ENCODE data around the gene RASA3. TPM values are rescaled to one million over a fixed set of nuclear protein-coding genes. Genes with fewer than 3 reads are reported as not detected.

The RASA3 gene
- total RNA-seq, 1 donor from 2014 or later = 14.6 TPM

DNA sequence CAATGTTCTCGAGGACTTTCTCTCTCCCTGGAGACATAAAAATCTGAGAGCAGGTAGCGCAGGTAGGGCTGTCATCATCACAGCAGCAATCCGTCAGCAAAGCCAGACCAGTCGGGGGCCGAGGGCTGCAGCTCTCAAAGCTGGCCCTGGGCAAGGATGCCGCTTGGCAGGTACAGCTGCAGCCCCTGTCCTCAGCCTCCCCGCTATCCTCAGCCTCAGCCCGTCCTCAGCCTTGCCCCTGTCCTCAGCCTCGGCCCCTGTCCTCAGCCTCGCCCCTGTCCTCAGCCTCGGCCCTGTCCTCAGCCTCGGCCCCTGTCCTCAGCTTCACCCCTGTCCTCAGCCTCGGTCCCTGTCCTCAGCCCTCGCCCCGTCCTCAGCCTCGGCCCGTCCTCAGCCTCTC, 169.4 kb downstream of the RASA3 start:
- no peaks in the 10 kb centered on the region for H3K27me3 Mint-ChIP-seq (ENCODE audit: low read depth)
- H3K36me3 Mint-ChIP-seq = peaks cover 3% of the 10 kb centered on the region
- no peak overlapping the region for H3K27ac Mint-ChIP-seq
- no peak overlapping the region for H3K4me3 Mint-ChIP-seq
- no peaks in the 10 kb centered on the region for H3K4me1 Mint-ChIP-seq
- peaks cover 26% of the 10 kb centered on the region for H3K9me3 Mint-ChIP-seq
- DNase-seq (ENCODE audit: low spot score in 2 of 2, unreplicated experiment in 2 of 2) = no peak
- TF ChIP-seq, protein P1, sequence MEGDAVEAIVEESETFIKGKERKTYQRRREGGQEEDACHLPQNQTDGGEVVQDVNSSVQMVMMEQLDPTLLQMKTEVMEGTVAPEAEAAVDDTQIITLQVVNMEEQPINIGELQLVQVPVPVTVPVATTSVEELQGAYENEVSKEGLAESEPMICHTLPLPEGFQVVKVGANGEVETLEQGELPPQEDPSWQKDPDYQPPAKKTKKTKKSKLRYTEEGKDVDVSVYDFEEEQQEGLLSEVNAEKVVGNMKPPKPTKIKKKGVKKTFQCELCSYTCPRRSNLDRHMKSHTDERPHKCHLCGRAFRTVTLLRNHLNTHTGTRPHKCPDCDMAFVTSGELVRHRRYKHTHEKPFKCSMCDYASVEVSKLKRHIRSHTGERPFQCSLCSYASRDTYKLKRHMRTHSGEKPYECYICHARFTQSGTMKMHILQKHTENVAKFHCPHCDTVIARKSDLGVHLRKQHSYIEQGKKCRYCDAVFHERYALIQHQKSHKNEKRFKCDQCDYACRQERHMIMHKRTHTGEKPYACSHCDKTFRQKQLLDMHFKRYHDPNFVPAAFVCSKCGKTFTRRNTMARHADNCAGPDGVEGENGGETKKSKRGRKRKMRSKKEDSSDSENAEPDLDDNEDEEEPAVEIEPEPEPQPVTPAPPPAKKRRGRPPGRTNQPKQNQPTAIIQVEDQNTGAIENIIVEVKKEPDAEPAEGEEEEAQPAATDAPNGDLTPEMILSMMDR (IDR thresholded peaks at IDR 0.05; ENCODE audit: unreplicated experiment) = no peak

DNA sequence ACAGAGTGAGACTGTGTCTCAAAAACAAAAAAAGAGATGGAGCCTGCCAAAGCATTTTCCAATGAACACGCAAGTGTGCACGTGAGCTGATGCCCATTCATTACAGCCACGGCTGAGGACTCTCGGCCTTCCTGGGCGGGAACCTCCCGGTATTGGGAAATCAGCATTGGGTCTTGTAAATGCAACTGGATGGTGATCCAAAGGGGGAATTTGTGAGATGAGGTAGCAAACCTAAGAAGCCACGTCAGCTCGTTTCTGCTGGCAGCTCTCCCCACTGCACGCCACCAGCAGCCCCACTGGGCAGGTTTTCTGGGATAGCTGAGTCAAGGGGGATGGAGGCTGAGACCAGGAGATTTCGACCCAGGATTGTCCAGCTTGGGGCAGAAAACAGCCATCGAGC, 170.0 kb downstream of the RASA3 start:
- no peaks in the 10 kb centered on the region for H3K27me3 Mint-ChIP-seq (ENCODE audit: low read depth)
- H3K4me1 Mint-ChIP-seq = no peaks in the 10 kb centered on the region
- no peak overlapping the region for H3K4me3 Mint-ChIP-seq
- TF ChIP-seq, protein P1 (IDR thresholded peaks at IDR 0.05; ENCODE audit: unreplicated experiment) = no peak
- peaks cover 3% of the 10 kb centered on the region for H3K36me3 Mint-ChIP-seq
- no peak overlapping the region for H3K27ac Mint-ChIP-seq
- peaks cover 26% of the 10 kb centered on the region for H3K9me3 Mint-ChIP-seq
- DNase-seq (ENCODE audit: low spot score in 2 of 2, unreplicated experiment in 2 of 2) = no peak

DNA sequence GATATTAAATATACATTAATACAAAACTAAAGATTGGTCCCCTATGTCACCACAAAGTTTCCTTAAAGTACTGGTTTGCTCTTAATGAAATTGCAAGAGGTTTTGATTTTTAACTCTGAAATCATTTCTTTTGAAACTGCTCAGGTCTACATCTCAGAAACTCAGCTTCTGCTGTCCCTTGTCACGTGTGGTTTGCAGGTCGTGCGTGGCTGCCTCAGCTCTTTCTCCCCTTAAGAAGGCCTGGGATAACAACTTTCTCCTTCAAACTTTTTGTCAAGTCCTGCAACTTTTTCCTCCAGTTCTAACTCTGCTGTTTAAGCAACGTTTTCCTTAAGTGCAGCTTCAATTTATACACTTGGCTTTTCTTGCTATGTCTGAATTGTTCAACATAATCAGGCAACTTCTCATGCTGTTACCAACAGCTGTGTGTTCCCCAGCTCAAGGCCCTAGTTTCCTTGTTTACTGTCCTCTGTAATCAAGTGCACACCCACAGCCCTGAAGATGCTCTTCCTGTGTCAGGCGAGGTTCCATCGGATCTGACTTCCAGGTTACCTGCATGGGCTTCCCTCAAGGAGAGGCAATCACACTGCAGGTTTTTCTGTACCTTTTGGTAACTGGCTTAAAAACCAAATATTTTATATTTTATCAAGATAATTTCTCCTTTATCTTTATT, 172.0 kb downstream of the RASA3 start:
- Mint-ChIP-seq H3K4me3 (no peak overlapping the region), H3K4me1 (no peaks in the 10 kb centered on the region), H3K9me3 (peaks cover 26% of the 10 kb centered on the region), H3K27me3 (ENCODE audit: low read depth) (no peaks in the 10 kb centered on the region), H3K27ac (no peak overlapping the region), H3K36me3 (peaks cover 3% of the 10 kb centered on the region)
- TF ChIP-seq, protein P1 (IDR thresholded peaks at IDR 0.05; ENCODE audit: unreplicated experiment) = no peak
- no peak for DNase-seq (ENCODE audit: low spot score in 2 of 2, unreplicated experiment in 2 of 2)

DNA sequence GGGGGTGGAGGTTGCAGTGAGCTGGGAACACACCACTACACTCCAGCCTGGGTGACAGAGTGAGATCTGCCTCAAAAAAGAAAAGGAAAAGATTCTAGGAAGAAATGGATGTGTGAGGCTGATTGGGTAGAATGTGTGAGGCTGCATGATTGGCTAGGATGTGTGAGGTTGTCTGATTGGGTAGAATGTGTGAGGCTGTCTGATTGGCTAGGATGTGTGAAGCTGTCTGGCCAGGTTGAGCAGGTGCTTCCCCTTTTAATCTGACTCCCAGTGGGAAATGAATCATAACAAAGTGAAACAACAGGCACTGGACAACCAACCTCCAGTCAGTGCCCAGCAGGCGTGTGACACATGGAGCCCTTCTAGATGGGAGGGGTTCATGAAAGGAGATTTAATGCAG, 173.2 kb downstream of the RASA3 start:
- Mint-ChIP-seq H3K36me3 (peaks cover 3% of the 10 kb centered on the region), H3K4me1 (no peaks in the 10 kb centered on the region)

DNA sequence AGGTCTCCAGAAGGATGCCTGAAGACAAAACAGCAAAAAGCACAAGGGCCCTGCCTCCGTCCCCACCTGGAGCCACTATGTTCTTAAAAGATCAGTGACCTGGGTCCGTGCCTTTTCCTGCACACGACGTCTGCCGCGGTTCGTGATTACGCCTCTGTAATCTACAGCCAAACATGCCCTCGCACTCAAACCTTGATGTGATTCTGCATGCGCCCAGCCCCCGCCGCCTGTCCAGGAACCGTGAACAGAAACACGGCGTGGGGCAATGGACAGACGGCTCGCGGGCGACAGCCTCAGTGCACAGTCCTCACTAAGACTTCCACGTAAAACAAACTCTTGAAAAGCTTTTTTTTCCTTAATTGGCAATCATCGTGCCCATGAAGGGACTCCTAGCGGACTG, 174.1 kb downstream of the RASA3 start:
- no peaks in the 10 kb centered on the region for H3K4me1 Mint-ChIP-seq
- peaks cover 3% of the 10 kb centered on the region for H3K36me3 Mint-ChIP-seq
- DNase-seq (ENCODE audit: low spot score in 2 of 2, unreplicated experiment in 2 of 2) = no peak
- TF ChIP-seq, protein P1 (IDR thresholded peaks at IDR 0.05; ENCODE audit: unreplicated experiment) = no peak
- no peak overlapping the region for H3K4me3 Mint-ChIP-seq
- H3K9me3 Mint-ChIP-seq = peaks cover 26% of the 10 kb centered on the region
- H3K27ac Mint-ChIP-seq = no peak overlapping the region
- no peaks in the 10 kb centered on the region for H3K27me3 Mint-ChIP-seq (ENCODE audit: low read depth)

More for the DNA sequence above, 173.2 kb downstream of the RASA3 start:
- Mint-ChIP-seq H3K27me3 (ENCODE audit: low read depth) (no peaks in the 10 kb centered on the region), H3K27ac (no peak overlapping the region), H3K9me3 (peaks cover 26% of the 10 kb centered on the region), H3K4me3 (no peak overlapping the region)
- no peak for DNase-seq (ENCODE audit: low spot score in 2 of 2, unreplicated experiment in 2 of 2)
- TF ChIP-seq, protein P1 (IDR thresholded peaks at IDR 0.05; ENCODE audit: unreplicated experiment) = no peak
